Neutrophil (primary cell): ENCODE measurements around the gene ORM2.

ENCODE experiments used
- H3K27ac ChIP-seq: fragments of 200-600 bp; sonication (generic); 2 replicates; pipeline ENCODE4 v1.5.1; 2016; ENCODE audit warnings: mild to moderate bottlenecking, moderate library complexity
- H3K27me3 ChIP-seq: fragments of 200-600 bp; sonication (generic); 2 replicates; pipeline ENCODE4 v1.6.0; 2016; ENCODE audit warnings: mild to moderate bottlenecking
- H3K36me3 ChIP-seq: fragments of 200-600 bp; sonication (generic); 2 replicates; pipeline ENCODE4 v1.5.1; 2017
- H3K4me1 ChIP-seq, 2 experiments: fragments of 200-600 bp in 1 of 2; sonication (generic) in 1 of 2; 1 replicate in 1 of 2; 2 replicates in 1 of 2; pipeline versions ENCODE4 v1.5.1 to v1.6.1; 2013 to 2016; ENCODE audit warnings: low read depth in 1 of 2, low read length in 1 of 2, mild to moderate bottlenecking in 1 of 2, moderate library complexity in 1 of 2; ENCODE audit not compliant: control insufficient read depth in 1 of 2, insufficient read depth in 1 of 2
- H3K4me3 ChIP-seq, 2 experiments: fragments of 200-600 bp in 1 of 2; sonication (generic) in 1 of 2; 1 replicate in 1 of 2; 2 replicates in 1 of 2; pipeline ENCODE4 v1.5.1; 2013 to 2016; ENCODE audit warnings: low read depth in 1 of 2, low read length in 1 of 2, mild to moderate bottlenecking in 1 of 2, moderate library complexity in 1 of 2
- H3K9me3 ChIP-seq: fragments of 200-600 bp; sonication (generic); 2 replicates; pipeline ENCODE4 v1.5.1; 2016
- TF ChIP-seq, protein P1 (sequence below): fragments of 200-600 bp; sonication (generic); IDR thresholded peaks from 2 replicates; pipeline ENCODE4 v1.5.1; 2016; ENCODE audit warnings: antibody characterized with exemption

Gene ORM2

DNA sequence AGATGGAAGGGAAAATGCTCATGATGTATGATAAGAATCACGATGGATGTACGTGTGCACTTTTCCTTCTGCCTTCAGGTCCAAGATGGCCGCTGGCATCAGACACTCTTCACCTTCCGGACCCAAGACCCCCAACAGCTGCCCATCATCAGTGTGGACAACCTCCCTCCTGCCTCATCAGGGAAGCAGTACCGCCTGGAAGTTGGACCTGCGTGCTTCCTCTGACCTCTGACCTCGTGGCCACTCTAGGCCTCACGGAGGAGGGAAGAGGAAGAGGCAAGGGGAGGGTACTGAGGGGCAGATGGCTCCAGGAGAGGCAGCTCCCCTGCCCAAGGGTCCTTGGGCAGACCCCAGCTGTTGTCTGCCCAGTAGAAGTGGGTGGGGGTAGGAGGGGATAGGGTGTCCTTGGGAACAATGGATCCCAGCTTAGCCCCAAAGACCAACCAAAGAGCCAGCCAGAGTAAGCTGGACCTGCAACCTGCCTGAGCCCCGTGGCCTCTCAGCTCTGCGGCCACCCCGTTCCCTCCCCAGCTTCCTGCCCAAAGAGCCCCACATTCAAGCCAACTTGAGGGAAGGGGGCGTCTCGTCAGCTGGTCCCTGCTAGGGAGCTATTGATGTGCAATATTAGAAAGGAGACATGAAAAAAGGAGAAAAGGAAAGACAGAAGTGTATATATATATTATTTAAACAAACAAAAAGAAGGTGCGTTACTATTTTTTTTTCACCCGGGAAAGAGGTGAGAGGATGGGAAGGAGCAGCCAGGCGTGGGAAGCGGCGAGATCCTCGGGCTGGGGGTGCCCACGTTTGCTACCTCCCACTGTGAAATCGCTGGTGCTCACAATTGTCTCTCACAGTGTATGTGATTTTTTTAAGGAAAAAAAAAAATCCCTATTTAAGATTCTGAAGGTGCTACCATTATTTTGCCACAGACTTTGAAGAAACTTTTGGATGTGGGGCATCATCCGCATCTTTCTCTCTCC, 18.9 kb upstream of the ORM2 start:
- Histone ChIP-seq H3K27ac (no peak overlapping the region), H3K9me3 (no peaks in the 10 kb centered on the region), H3K4me1 (peaks cover 16 to 20% of the 10 kb centered on the region in 2 experiments), H3K4me3 (no peak overlapping the region), H3K36me3 (no peaks in the 10 kb centered on the region), H3K27me3 (no peaks in the 10 kb centered on the region)
- TF ChIP-seq, protein P1, sequence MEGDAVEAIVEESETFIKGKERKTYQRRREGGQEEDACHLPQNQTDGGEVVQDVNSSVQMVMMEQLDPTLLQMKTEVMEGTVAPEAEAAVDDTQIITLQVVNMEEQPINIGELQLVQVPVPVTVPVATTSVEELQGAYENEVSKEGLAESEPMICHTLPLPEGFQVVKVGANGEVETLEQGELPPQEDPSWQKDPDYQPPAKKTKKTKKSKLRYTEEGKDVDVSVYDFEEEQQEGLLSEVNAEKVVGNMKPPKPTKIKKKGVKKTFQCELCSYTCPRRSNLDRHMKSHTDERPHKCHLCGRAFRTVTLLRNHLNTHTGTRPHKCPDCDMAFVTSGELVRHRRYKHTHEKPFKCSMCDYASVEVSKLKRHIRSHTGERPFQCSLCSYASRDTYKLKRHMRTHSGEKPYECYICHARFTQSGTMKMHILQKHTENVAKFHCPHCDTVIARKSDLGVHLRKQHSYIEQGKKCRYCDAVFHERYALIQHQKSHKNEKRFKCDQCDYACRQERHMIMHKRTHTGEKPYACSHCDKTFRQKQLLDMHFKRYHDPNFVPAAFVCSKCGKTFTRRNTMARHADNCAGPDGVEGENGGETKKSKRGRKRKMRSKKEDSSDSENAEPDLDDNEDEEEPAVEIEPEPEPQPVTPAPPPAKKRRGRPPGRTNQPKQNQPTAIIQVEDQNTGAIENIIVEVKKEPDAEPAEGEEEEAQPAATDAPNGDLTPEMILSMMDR, result no peak

DNA sequence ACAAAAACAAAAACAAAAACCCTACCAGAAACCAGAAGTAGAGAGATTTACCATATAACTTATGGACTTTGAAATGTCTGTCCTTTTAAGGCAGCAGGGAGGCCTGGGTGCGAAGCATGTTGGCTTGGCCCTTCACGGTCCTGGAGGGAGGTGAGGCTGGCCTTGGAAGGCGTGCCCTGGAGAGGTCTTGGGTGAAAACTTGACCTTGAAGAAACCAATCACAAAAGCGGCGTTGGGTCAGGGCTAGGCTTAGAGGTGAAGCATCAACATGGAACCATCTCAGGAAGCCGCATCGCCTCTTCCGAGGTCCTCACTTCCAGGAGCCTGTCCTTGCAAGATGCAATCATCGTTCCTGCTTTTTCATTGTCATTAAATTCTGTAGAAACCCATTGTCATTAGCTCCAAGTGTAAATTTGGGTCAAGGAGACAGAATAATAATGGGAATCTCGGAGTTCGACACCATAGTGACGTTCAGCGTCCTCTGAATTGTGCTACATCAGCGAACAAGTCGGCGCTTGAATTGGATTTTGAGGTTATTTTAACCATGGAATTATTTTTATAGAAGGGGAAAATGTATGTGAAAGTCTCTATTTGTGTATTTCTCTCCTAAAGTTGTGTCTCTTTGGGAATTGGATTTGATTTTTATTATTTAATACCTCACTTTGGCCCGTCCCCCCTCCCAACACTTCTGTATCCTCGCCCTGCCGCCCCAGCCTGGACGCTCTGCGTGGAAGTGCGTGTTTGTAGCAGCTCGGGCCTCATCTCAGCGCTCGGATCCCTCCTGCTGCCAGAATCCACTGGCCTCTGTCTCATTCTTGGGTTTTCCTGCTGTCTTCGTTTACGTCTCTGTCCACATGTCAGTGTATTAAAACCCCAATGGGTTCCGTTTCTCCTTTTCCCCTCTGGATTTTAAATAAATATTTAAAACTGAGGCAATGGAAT, 17.8 kb upstream of the ORM2 start:
- Histone ChIP-seq H3K4me3 (no peak overlapping the region), H3K4me1 (peaks cover 27% of the 10 kb centered on the region in 2 experiments), H3K27ac (no peak overlapping the region), H3K9me3 (no peaks in the 10 kb centered on the region), H3K27me3 (no peaks in the 10 kb centered on the region), H3K36me3 (no peaks in the 10 kb centered on the region)
- TF ChIP-seq, protein P1, result no peak

DNA sequence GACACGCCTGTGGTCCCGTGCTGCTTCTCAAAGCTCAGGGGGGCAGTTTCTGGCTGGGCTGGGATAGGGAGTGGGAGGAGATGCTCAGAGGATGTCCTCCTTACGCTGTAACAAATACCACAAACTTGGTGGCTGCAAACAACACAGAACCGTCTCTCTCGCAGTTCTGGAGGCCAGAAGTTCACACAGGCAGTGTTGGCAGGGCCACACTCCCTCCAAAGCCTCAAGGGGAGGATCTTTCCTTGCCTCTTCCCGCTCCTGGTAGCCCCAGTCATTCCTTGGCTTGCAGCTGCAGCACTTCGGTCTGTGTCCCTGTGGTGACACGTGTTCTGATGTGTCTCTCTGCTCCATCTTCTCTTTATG, 17.2 kb upstream of the ORM2 start:
- no peak overlapping the region for H3K27ac ChIP-seq

DNA sequence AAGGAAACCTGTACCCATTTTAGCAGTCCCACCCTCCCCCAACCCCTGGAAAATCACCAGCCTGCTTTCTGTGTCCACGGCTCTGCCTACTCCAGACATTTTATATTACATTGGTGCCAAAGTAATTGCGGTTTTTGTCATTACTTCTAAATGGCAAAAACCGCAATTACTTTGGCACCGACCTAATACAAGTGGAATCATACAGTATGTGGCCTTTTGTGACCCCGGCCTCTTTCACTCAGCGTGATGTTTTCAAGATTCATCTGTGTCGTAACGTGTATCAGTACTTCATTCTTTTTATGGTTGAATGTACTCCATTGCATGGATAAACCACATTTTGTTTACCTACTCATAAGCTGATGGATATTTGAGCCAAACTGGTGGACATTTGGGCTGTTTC, 16.5 kb upstream of the ORM2 start:
- TF ChIP-seq, protein P1, result no peak
- H3K27ac ChIP-seq, result no peak overlapping the region
- no peaks in the 10 kb centered on the region for H3K9me3 ChIP-seq
- peaks cover 40 to 41% of the 10 kb centered on the region in 2 experiments for H3K4me1 ChIP-seq
- no peaks in the 10 kb centered on the region for H3K36me3 ChIP-seq
- no peaks in the 10 kb centered on the region for H3K27me3 ChIP-seq
- no peak overlapping the region for H3K4me3 ChIP-seq

More for the DNA sequence above, 17.2 kb upstream of the ORM2 start:
- Histone ChIP-seq H3K9me3 (no peaks in the 10 kb centered on the region), H3K27me3 (no peaks in the 10 kb centered on the region), H3K4me3 (no peak overlapping the region), H3K36me3 (no peaks in the 10 kb centered on the region), H3K4me1 (peaks cover 33 to 34% of the 10 kb centered on the region in 2 experiments)
- TF ChIP-seq, protein P1, result no peak

DNA sequence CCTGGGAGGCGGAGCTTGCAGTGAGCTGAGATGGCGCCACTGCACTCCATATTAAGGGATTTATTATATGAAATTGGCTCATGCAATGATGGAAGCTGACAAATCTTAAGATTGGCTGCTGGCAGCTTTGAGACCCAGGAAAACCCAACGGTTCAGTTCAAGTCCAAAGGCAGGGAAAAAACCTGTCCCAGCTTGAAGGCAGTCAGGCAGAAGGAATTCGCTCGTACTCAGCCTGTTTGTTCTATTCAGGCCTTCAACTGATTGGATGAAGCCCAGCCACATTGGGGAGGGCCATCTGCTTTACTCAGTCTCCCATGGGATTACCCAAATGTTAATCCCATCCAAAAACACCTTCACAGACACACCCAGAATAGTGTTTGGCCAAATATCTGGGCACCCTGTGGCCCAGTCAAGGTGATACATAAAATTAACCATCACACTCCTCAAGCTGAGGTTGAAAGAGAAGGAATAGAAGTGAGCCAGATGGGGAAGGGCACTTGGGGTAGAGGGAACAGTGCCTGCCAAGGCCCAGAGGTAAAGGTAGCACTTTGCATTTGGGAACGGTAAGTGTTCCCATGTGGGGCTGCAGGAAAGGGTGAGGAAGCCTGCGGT, 15.3 kb upstream of the ORM2 start:
- Histone ChIP-seq H3K27me3 (no peaks in the 10 kb centered on the region), H3K4me3 (no peak overlapping the region), H3K9me3 (no peaks in the 10 kb centered on the region), H3K36me3 (no peaks in the 10 kb centered on the region), H3K27ac (peak overlapping the region; percentile 92), H3K4me1 (peaks cover 52% of the 10 kb centered on the region in 2 experiments)
- TF ChIP-seq, protein P1, result no peak
